Activated CD4-positive, alpha-beta T cell treated with anti-CD3 and anti-CD28 coated beads, Interleukin-2, amount 50 U/mL, for 1 hour (primary cell): ENCODE results near the gene ADD2.

Source experiments
- DNase-seq: peaks from one replicate; pipeline ENCODE4 v3.0.0-alpha.2; 2020

Gene ADD2

DNA sequence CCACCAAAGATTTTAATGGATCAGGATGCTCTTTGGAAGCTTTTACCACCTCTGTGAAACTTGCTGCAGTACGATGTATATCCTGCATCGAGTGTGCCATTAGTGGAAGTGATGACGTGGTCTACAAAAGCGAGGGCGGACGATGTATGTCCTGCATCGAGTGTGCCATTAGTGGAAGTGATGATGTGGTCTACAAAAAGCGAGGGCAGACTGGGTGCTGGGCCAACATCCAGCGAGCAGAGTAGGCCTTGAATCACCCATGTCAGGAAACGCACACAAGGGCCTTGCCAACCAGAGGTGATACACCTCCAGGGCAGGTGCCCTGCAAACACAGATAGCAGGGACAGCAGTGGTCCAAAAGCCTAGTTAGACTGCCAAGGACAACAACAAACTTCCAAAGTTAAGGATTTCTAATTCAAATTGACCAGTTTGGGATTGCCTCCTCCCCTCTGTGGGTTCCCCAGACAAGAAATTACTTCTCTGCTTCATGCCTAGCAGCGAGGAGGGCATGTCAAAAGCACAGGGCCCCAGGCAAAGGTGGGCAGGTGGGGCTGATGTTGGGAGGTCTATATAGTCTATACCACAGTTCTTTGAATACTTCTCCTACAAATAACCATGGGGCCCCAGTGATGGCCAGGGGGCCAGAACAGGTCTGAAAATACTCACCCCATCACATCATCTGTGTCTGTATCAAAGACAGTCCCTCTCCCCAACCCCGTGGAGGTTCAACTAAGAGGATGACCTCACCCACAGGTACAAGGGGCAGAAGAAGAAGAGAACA is 70.2 kb downstream of the ADD2 start:
- no peak for DNase-seq

DNA sequence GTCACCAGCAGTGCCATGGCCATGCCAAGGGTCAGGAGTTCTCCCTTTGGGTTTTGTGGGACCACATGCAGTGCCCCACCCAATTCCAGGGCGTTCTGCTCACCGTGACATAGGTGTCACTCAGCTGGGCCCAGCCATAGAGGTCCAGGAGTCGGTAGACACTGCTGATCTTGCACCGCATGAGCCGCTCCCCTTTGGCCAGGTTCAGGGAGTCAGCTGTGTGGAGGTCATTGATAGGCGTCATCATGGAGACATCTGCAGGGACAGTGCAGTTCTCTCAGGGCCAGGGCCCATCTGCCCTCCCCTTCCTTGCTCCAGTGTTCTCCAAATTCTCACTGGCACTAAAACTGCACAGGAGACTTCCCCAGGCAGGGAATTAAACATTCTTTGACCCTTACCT is 71.9 kb downstream of the ADD2 start:
- no peak for DNase-seq

GRCh38 chr2:70692256-70692655 is 75.7 kb downstream of the ADD2 start:
- DNase-seq: no peak

- DNase-seq: no peak
Observed at GRCh38 chr2:70691497-70692140, 76.4 kb downstream of the ADD2 start.

GRCh38 chr2:70690846-70691245 is 77.2 kb downstream of the ADD2 start:
- no peak for DNase-seq

DNA sequence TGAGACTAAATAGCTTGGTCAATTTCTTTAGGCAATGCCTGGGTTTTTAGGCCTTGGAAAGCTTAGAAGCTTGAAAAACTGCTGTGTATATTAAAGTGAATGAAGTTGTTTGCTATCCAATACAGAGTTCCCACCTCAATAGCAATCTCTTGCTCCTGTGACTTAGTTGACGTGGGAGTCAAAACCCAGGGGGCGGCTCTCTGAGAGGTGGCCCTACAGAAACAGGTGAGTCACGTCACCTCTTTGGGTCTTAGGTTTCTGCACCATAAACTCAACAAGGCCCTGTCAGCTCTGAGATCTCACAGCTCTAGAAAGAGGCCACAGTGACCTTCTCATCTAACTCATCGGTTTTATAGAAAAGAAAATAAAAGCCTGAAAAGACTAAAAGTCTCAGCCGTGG is 79.6 kb downstream of the ADD2 start:
- DNase-seq: no peak

- DNase-seq: no peak
Observed at GRCh38 chr2:70687461-70687795, 80.6 kb downstream of the ADD2 start.

- no peak for DNase-seq
Observed at GRCh38 chr2:70686577-70687460, 81.2 kb downstream of the ADD2 start.

GRCh38 chr2:70685771-70686171 is 82.2 kb downstream of the ADD2 start:
- DNase-seq: no peak

DNA sequence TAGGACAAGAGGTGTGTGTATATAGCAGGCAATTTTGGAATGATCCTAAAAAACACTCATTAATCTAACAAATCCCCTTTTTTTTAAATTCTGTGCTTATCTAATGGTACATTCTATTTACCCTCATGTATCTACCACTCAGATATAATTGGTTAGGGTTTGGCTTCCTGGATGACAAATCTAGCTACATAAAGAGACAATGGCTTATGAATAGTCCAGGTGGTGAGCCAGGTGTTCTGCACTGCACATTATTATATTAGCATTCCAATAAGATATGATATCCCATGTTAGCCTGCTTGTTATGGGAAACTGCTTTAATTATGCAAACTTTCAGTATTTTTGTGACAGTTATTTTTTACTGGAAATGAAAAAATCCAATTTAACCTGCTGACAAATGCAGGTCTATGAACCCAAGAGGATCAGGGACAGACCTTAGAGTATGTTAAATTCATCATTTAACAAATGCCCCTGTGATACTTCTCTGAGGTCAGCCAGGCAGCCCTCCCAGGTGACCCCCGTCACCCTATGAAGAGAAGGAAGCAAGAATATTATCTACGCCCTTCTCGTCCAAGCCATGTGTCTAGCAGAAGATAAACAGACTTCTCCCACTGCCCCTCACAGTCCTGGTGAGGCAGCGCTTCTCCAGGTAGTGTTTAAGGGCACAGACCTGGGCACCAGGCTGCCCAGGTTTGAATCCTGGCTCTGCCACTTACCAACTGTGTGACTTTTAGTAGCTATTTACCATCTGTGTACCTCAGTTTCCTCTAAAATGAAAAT is 83.0 kb downstream of the ADD2 start:
- no peak for DNase-seq

GRCh38 chr2:70683455-70683854 is 84.5 kb downstream of the ADD2 start:
- no peak for DNase-seq

GRCh38 chr2:70680735-70681134 is 87.3 kb downstream of the ADD2 start:
- no peak for DNase-seq

- DNase-seq: no peak
Observed at GRCh38 chr2:70679259-70679658, 88.7 kb downstream of the ADD2 start.

- DNase-seq: no peak
Observed at GRCh38 chr2:70678576-70679143, 89.3 kb downstream of the ADD2 start.

- no peak for DNase-seq
Observed at GRCh38 chr2:70676301-70677035, 91.5 kb downstream of the ADD2 start.

GRCh38 chr2:70675862-70676261 is 92.1 kb downstream of the ADD2 start:
- DNase-seq: no peak

DNA sequence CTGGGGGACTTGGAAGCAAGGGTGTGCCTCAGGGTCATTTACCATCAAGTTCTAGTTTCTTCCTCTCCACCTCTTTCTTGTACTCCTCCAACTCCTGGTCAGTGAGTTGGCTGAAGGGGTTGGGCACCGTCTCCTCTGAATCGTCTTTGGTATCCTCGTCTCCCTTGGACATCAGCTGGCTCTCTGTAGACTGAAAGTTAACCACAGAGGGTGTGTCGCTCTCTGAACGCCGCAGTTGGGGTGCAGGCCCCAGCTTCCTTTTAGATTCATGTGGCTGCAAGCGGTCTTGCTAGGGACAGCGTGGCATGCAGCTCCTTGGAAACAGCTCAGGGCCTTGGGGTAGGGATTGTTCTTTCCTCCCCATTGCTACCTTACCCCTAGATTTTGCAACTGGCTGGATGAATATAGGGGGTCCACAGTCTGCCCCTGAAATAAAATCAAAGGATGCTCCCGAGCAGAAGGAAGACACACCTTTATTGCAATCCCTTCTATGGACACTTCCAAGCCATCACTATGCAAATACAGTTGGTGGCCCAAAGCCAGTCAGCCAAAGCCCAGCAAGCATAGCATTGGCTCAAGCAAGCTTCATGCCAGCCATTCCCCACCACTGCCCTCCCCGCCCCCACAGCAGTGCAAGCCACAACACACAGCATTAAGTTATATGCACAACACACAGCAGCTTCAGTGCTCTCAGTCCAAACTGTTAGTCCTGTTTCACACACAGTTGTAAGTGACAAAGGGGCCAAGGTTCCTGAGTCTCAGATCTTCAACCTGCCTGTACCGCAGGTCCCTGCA is 93.2 kb downstream of the ADD2 start:
- DNase-seq: no peak

GRCh38 chr2:70673041-70673647 is 94.9 kb downstream of the ADD2 start:
- DNase-seq: no peak

- DNase-seq: no peak
Observed at GRCh38 chr2:70671092-70671675, 96.8 kb downstream of the ADD2 start.

DNA sequence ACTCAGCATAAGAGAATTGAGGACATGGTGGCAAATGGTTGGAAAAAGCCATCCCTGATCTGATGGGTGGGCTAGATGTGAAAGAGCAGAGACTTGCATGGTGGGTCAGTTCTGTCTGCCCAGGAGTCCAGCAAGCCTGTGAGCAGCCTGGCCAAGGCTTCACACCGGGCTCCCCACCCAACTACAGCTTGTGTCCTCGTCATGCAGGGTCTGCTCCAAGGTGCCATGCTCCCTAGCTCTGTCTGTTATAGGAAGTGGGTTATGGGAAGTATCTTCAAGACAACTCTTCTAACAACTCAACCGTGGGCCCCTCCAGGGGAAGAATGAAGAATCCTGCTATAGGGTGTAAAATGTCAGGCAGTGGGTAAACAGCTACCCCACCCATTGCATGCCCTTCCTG is 97.4 kb downstream of the ADD2 start:
- no peak for DNase-seq
